Left cardiac atrium (tissue), 4 donors: ENCODE measurements around the gene ZG16. TPM values are rescaled to one million over a fixed set of nuclear protein-coding genes. Genes with fewer than 3 reads are reported as not detected.

ENCODE experiments used
- ATAC-seq, 2 donors: fragments of 200-7000 bp; cut with Tn5 transposase; one replicate each; pipeline ENCODE4 v1.9.1; 2020; ENCODE audit warnings: mild to moderate bottlenecking in 2 of 2, moderate library complexity in 2 of 2
- DNase-seq: peaks from one replicate; pipeline ENCODE4 v3.0.0-alpha.2; 2020
- intact Hi-C, 2 donors: fragments of 100-400 bp; cut with DNase I; formaldehyde crosslinking; loops; one replicate each; pipeline versions ENCODE4 v1.14.1 to v1.15.1; 2022 to 2023
- total RNA-seq, 2 donors: library from RNA; stranded (reverse); fragmentation: NEBNext Ultra II Directional; extraction: Animal tissue kit (Norgen Biotek cat#: 25700); gene quantifications; one replicate each; pipeline ENCODE4 v1.2.1, GENCODE V29; 2021
- donor health status: DM: no; HTN: yes; CAD: no.
- donor health status: DM: no; HTN: yes; CAD: no; lungs with severe emphysema.
- donor health status: DM: yes; HTN: yes; CAD: no.
- donor health status: Dilated cardiomyopathy.

ZG16 gene
- total RNA-seq, 2 donors from 2014 or later = not detected

- DNase-seq (peak; percentile 98), ATAC-seq (peak; percentile 85 to 89)
- intact Hi-C loops = no loop called here
Observed at GRCh38 chr16:29805232-29806098, 27.4 kb downstream of the ZG16 start.

- intact Hi-C loops = no loop called here
- peak; percentile 0 to 3 for ATAC-seq
- DNase-seq = no peak
Observed at GRCh38 chr16:29806099-29806579, 28.1 kb downstream of the ZG16 start, which contains the start of gene MAZ. Gene MAZ (plus strand): TSS chr16:29806529. CDS start chr16:29806702, 173 bp downstream.

- ATAC-seq (no peak), DNase-seq (peak; percentile 71)
- intact Hi-C loops = no loop called here
Observed at GRCh38 chr16:29806641-29807425, 28.8 kb downstream of the ZG16 start.

GRCh38 chr16:29807426-29808218 lies 29.6 kb downstream of the ZG16 start:
- ATAC-seq = peak; percentile 19 to 25
- peak; percentile 93 for DNase-seq
- intact Hi-C loops = no loop called here

- intact Hi-C loops = no loop called here
- ATAC-seq = no peak
- DNase-seq = no peak
Observed at GRCh38 chr16:29808219-29808900, 30.3 kb downstream of the ZG16 start.

GRCh38 chr16:29809031-29809747 lies 31.1 kb downstream of the ZG16 start:
- intact Hi-C loops = no loop called here
- no peak for DNase-seq
- no peak for ATAC-seq

GRCh38 chr16:29809850-29810698 lies 32.0 kb downstream of the ZG16 start:
- ATAC-seq (no peak), DNase-seq (no peak)
- intact Hi-C loops = no loop called here

GRCh38 chr16:29810699-29811169 lies 32.7 kb downstream of the ZG16 start:
- intact Hi-C loops = no loop called here
- no peak for ATAC-seq
- DNase-seq = no peak

- ATAC-seq (peak; percentile 68 to 75), DNase-seq (peak; percentile 98)
- intact Hi-C loops = no loop called here
Observed at GRCh38 chr16:29811170-29811895, 33.3 kb downstream of the ZG16 start.

GRCh38 chr16:29811896-29812665 lies 34.0 kb downstream of the ZG16 start, which contains the start of gene PRRT2:
Gene PRRT2 (plus strand): TSS chr16:29812193. CDS start chr16:29813055, 862 bp downstream.
- DNase-seq (peak; percentile 76), ATAC-seq (peak; percentile 3 to 7)
- intact Hi-C loops = no loop called here

GRCh38 chr16:29812754-29813643 lies 34.9 kb downstream of the ZG16 start:
- no peak for ATAC-seq
- intact Hi-C loops = no loop called here
- no peak for DNase-seq

GRCh38 chr16:29813644-29814562 lies 35.8 kb downstream of the ZG16 start:
- intact Hi-C loops = no loop called here
- no peak for DNase-seq
- no peak for ATAC-seq

- intact Hi-C loops = no loop called here
- no peak for ATAC-seq
- no peak for DNase-seq
Observed at GRCh38 chr16:29814592-29814991, 36.5 kb downstream of the ZG16 start.
